HEK293 (cell line): Measurements from ENCODE around the gene UBAP1L.
A peak's percentile ranks its signal among the peaks of the same experiment; 100 is the strongest.

Source experiments
- CTCF ChIA-PET: fragments of 350-600 bp; formaldehyde crosslinking; extraction: SDS; loops from one replicate; lab custom pipeline; 2021; ENCODE audit warnings: antibody characterized with exemption; lab: Yijun Ruan, JAX
- POLR2A ChIA-PET: fragments of 300-600 bp; formaldehyde crosslinking; extraction: SDS; loops from one replicate; lab custom pipeline; 2020; ENCODE audit warnings: antibody characterized with exemption, inconsistent platforms; lab: Yijun Ruan, JAX
- H3K27ac ChIP-seq: fragments of 200-500 bp; sonication (Bioruptor generic); 2 replicates; pipeline ENCODE4 v1.5.1; 2014; ENCODE audit warnings: low read depth, low read length, control low read depth, inconsistent platforms; ENCODE audit errors: extremely low read depth
- H3K36me3 ChIP-seq, 2 experiments: fragments of 200-500 bp in 1 of 2; sonication (Bioruptor generic) in 1 of 2; 1 replicate in 1 of 2; 2 replicates in 1 of 2; pipeline ENCODE4 v1.5.1; 2014 to 2017; ENCODE audit warnings: inconsistent platforms in 2 of 2, low read length in 2 of 2; ENCODE audit not compliant: control insufficient read depth in 2 of 2, insufficient read depth in 1 of 2
- H3K4me1 ChIP-seq: fragments of 200-500 bp; sonication (Bioruptor generic); 2 replicates; pipeline ENCODE4 v1.5.1; 2014; ENCODE audit warnings: mild to moderate bottlenecking, low read length, inconsistent platforms; ENCODE audit not compliant: control insufficient read depth, insufficient read depth
- H3K4me3 ChIP-seq: 2 replicates; pipeline ENCODE4 v1.5.1; 2011; ENCODE audit warnings: low read depth, mild to moderate bottlenecking, control low read depth, low read length, moderate library complexity
- H3K9me3 ChIP-seq: fragments of 200-500 bp; sonication (Bioruptor generic); 2 replicates; pipeline ENCODE4 v1.5.1; 2014; ENCODE audit warnings: low read depth, low read length, inconsistent platforms; ENCODE audit not compliant: control insufficient read depth, insufficient read depth
- FEZF1 ChIP-seq: fragments of 450-650 bp; formaldehyde crosslinking; IDR thresholded peaks from 2 replicates; pipeline ENCODE4 v1.5.1; 2016; ENCODE audit warnings: missing biosample characterization, missing genetic modification characterization
- GLIS2 ChIP-seq: fragments of 450-650 bp; formaldehyde crosslinking; IDR thresholded peaks from 2 replicates; pipeline ENCODE4 v1.5.1; 2016; ENCODE audit warnings: missing biosample characterization, missing genetic modification characterization
- REPIN1 ChIP-seq: fragments of 450-650 bp; formaldehyde crosslinking; IDR thresholded peaks from 2 replicates; pipeline ENCODE4 v1.5.1; 2017; ENCODE audit warnings: missing biosample characterization, missing genetic modification characterization, low read depth
- ZBTB21 ChIP-seq: fragments of 450-650 bp; formaldehyde crosslinking; IDR thresholded peaks from 2 replicates; pipeline ENCODE4 v1.5.1; 2017; ENCODE audit warnings: missing biosample characterization, missing genetic modification characterization
- ZFP69B ChIP-seq: fragments of 450-650 bp; formaldehyde crosslinking; IDR thresholded peaks from 2 replicates; pipeline ENCODE4 v1.5.1; 2016; ENCODE audit warnings: missing biosample characterization, missing genetic modification characterization
- ZNF140 ChIP-seq: fragments of 450-650 bp; formaldehyde crosslinking; IDR thresholded peaks from 2 replicates; pipeline ENCODE4 v1.5.1; 2016; ENCODE audit warnings: missing biosample characterization, missing genetic modification characterization
- ZNF174 ChIP-seq: fragments of 450-650 bp; formaldehyde crosslinking; IDR thresholded peaks from 2 replicates; pipeline ENCODE4 v1.5.0; 2017; ENCODE audit warnings: missing biosample characterization, mild to moderate bottlenecking, missing genetic modification characterization
- ZNF19 ChIP-seq: fragments of 450-650 bp; formaldehyde crosslinking; IDR thresholded peaks from 2 replicates; pipeline ENCODE4; 2016; ENCODE audit warnings: missing biosample characterization, missing genetic modification characterization, low read depth
- ZNF223 ChIP-seq: fragments of 450-650 bp; formaldehyde crosslinking; IDR thresholded peaks from 2 replicates; pipeline ENCODE4 v1.5.1; 2016; ENCODE audit warnings: missing biosample characterization, missing genetic modification characterization
- ZNF292 ChIP-seq: fragments of 450-650 bp; formaldehyde crosslinking; IDR thresholded peaks from 2 replicates; pipeline ENCODE4 v1.5.1; 2016; ENCODE audit warnings: low read depth, missing biosample characterization, missing genetic modification characterization, borderline replicate concordance
- ZNF433 ChIP-seq: fragments of 450-650 bp; formaldehyde crosslinking; IDR thresholded peaks from 2 replicates; pipeline ENCODE4 v1.5.1; 2016; ENCODE audit warnings: missing biosample characterization, missing genetic modification characterization, low read depth
- ZNF707 ChIP-seq: fragments of 450-650 bp; formaldehyde crosslinking; IDR thresholded peaks from 2 replicates; pipeline ENCODE4 v1.5.1; 2016; ENCODE audit warnings: missing biosample characterization, missing genetic modification characterization
- ZNF747 ChIP-seq: fragments of 450-650 bp; formaldehyde crosslinking; IDR thresholded peaks from 2 replicates; pipeline ENCODE4 v1.5.1; 2016; ENCODE audit warnings: missing biosample characterization, missing genetic modification characterization
- ZNF768 ChIP-seq: fragments of 450-650 bp; formaldehyde crosslinking; IDR thresholded peaks from 2 replicates; pipeline ENCODE4 v1.5.1; 2018; ENCODE audit warnings: missing biosample characterization, mild to moderate bottlenecking, missing genetic modification characterization
- ZSCAN23 ChIP-seq: fragments of 450-650 bp; formaldehyde crosslinking; IDR thresholded peaks from 2 replicates; pipeline ENCODE4 v1.5.1; 2016; ENCODE audit warnings: missing biosample characterization, missing genetic modification characterization
- TF ChIP-seq, protein P1 (sequence below): fragments of 450-650 bp; formaldehyde crosslinking; IDR thresholded peaks from 2 replicates; pipeline ENCODE4 v1.5.1; 2017; ENCODE audit warnings: missing biosample characterization, missing genetic modification characterization
- TF ChIP-seq, protein P2 (sequence below): fragments of 450-650 bp; formaldehyde crosslinking; IDR thresholded peaks from 2 replicates; pipeline ENCODE4 v1.5.1; 2016; ENCODE audit warnings: missing biosample characterization, missing genetic modification characterization, borderline replicate concordance
- TF ChIP-seq, protein P3 (sequence below): IDR thresholded peaks from 2 replicates; pipeline ENCODE4 v1.6.1; 2011; ENCODE audit warnings: mild to moderate bottlenecking, low read depth, low read length, borderline replicate concordance
- TF ChIP-seq, protein P4 (sequence below): fragments of 450-650 bp; formaldehyde crosslinking; IDR thresholded peaks from 2 replicates; pipeline ENCODE4 v1.5.1; 2016; ENCODE audit warnings: missing biosample characterization, missing genetic modification characterization, borderline replicate concordance

Gene UBAP1L

DNA sequence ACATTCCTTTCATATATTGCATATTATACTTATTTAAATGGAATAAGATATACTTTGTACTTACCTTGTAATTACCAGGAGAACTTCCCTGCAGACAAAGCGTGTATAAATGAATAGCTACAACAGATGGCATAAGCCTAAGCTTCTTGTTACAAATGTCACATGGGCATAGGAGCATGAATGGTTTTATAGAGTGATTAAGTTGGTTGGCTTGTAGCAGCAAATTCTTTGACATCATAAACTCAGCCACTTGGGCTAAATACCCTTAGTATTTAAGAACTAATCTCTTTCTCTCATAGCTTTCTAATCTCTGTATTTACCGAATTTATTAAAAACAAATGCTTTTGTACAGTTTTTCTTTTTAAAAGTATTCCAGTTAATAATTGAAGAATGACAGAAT is at the start of gene UBAP1L:
UBAP1L (minus strand) TSS at position 115 of the 400 bp plus-strand sequence. CDS start 8,985 bp downstream, outside the sequence.
- ChIA-PET CTCF (interaction anchor here (0.7 to 1.5 kb wide), 3 partner anchors 10 to 60 kb away, joined by 3 to 8 read pairs (median 5); no protein-coding TSS in a partner anchor), POLR2A (interaction anchor here (1.1 to 1.3 kb wide), 2 partner anchors 19 to 70 kb away, joined by 3 read pairs; partner anchors contain the start of gene PDCD7)
- TF ChIP-seq ZNF174 (tag by site-specific recombination) (no peak), FEZF1 (tag by site-specific recombination) (peak; percentile 16; the same call in 1 of the 2 replicates), ZNF747 (tag by site-specific recombination) (no peak)
- H3K36me3 ChIP-seq = peaks cover 15 to 52% of the 10 kb centered on the region in 2 experiments
- no peak within 1 kb of the TSS for H3K4me3 ChIP-seq
- 0 out of 2 replicates have a peak, but pooled peaks cover 2% of the 10 kb centered on the region for H3K4me1 ChIP-seq
- H3K9me3 ChIP-seq = no peaks in the 10 kb centered on the region
- no peak within 1 kb of the TSS for H3K27ac ChIP-seq

DNA sequence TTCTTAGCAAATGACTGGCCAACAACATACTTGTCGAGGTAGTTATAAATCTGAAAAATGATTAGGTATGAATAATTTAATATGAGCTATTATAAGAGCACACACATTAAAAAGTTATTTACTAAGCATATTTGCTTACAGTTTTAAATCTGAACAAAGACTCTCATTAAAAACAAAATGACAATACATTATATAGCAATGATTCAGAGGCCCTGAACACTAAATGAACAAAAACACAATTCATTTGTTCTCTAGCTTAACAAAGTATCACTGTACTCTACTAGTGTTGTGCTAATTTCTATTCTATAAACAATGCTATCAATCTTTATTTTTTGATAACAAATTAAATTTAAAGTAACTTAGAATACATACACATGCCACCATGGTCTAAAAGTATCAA is 49.1 kb upstream of the UBAP1L start:
- peaks cover 16 to 35% of the 10 kb centered on the region in 2 experiments for H3K36me3 ChIP-seq
- no peak overlapping the region for H3K4me3 ChIP-seq
- CTCF ChIA-PET = interaction anchor here (0.9 to 1.1 kb wide), 2 partner anchors 130 to 133 kb away, joined by 3 read pairs; no protein-coding TSS in a partner anchor
- POLR2A ChIA-PET = interaction anchor here (0.5 to 0.6 kb wide), 2 partner anchors 21 to 1010 kb away, joined by 3 to 4 read pairs; partner anchors contain the start of gene CLPX
- no peak overlapping the region for H3K27ac ChIP-seq
- TF ChIP-seq ZFP69B (tag by site-specific recombination) (no peak), ZNF223 (tag by site-specific recombination) (no peak), ZNF433 (tag by site-specific recombination) (no peak), ZNF768 (tag by site-specific recombination) (no peak), ZBTB21 (tag by site-specific recombination) (no peak), ZSCAN23 (no peak), ZNF707 (no peak), FEZF1 (tag by site-specific recombination) (no peak), REPIN1 (tag by site-specific recombination) (no peak), GLIS2 (tag by site-specific recombination) (no peak), ZNF19 (tag by site-specific recombination) (no peak), ZNF292 (tag by site-specific recombination) (no peak)
- TF ChIP-seq, protein P1, sequence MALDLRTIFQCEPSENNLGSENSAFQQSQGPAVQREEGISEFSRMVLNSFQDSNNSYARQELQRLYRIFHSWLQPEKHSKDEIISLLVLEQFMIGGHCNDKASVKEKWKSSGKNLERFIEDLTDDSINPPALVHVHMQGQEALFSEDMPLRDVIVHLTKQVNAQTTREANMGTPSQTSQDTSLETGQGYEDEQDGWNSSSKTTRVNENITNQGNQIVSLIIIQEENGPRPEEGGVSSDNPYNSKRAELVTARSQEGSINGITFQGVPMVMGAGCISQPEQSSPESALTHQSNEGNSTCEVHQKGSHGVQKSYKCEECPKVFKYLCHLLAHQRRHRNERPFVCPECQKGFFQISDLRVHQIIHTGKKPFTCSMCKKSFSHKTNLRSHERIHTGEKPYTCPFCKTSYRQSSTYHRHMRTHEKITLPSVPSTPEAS (tag by site-specific recombination) = no peak
- TF ChIP-seq, protein P2, sequence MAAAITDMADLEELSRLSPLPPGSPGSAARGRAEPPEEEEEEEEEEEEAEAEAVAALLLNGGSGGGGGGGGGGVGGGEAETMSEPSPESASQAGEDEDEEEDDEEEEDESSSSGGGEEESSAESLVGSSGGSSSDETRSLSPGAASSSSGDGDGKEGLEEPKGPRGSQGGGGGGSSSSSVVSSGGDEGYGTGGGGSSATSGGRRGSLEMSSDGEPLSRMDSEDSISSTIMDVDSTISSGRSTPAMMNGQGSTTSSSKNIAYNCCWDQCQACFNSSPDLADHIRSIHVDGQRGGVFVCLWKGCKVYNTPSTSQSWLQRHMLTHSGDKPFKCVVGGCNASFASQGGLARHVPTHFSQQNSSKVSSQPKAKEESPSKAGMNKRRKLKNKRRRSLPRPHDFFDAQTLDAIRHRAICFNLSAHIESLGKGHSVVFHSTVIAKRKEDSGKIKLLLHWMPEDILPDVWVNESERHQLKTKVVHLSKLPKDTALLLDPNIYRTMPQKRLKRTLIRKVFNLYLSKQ (tag by site-specific recombination) = no peak
- H3K9me3 ChIP-seq = no peaks in the 10 kb centered on the region
- no peaks in the 10 kb centered on the region for H3K4me1 ChIP-seq

DNA sequence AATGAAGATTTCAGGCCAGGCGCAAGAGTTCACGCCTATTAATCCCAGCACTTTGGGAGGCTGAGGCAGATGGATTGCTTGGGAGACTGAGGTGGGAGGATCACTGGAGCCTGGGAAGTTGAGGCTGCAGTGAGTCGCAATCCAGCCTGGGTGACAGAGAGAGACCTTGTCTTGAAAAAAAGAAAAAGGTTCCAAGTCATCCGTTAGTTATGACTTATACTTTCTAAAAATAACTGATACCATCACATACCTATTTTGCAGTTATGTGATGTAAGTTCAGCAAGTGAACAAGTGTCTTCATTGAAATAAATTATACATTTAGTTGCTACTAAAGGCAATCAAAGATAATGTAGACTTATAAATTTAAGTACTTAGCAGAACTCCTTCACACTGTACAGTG is 48.0 kb upstream of the UBAP1L start:
- Histone ChIP-seq H3K36me3 (peaks cover 25 to 46% of the 10 kb centered on the region in 2 experiments), H3K27ac (no peak overlapping the region)
- CTCF ChIA-PET = no interaction called here

More for the DNA sequence above, 48.0 kb upstream of the UBAP1L start:
- no peak overlapping the region for H3K4me3 ChIP-seq
- no peak for TF ChIP-seq ZNF140 (tag by site-specific recombination)
- TF ChIP-seq, protein P3, sequence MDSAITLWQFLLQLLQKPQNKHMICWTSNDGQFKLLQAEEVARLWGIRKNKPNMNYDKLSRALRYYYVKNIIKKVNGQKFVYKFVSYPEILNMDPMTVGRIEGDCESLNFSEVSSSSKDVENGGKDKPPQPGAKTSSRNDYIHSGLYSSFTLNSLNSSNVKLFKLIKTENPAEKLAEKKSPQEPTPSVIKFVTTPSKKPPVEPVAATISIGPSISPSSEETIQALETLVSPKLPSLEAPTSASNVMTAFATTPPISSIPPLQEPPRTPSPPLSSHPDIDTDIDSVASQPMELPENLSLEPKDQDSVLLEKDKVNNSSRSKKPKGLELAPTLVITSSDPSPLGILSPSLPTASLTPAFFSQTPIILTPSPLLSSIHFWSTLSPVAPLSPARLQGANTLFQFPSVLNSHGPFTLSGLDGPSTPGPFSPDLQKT = no peak
- TF ChIP-seq, protein P4, sequence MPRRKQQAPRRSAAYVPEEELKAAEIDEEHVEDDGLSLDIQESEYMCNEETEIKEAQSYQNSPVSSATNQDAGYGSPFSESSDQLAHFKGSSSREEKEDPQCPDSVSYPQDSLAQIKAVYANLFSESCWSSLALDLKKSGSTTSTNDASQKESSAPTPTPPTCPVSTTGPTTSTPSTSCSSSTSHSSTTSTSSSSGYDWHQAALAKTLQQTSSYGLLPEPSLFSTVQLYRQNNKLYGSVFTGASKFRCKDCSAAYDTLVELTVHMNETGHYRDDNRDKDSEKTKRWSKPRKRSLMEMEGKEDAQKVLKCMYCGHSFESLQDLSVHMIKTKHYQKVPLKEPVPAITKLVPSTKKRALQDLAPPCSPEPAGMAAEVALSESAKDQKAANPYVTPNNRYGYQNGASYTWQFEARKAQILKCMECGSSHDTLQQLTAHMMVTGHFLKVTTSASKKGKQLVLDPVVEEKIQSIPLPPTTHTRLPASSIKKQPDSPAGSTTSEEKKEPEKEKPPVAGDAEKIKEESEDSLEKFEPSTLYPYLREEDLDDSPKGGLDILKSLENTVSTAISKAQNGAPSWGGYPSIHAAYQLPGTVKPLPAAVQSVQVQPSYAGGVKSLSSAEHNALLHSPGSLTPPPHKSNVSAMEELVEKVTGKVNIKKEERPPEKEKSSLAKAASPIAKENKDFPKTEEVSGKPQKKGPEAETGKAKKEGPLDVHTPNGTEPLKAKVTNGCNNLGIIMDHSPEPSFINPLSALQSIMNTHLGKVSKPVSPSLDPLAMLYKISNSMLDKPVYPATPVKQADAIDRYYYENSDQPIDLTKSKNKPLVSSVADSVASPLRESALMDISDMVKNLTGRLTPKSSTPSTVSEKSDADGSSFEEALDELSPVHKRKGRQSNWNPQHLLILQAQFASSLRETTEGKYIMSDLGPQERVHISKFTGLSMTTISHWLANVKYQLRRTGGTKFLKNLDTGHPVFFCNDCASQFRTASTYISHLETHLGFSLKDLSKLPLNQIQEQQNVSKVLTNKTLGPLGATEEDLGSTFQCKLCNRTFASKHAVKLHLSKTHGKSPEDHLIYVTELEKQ (tag by site-specific recombination) = no peak
- POLR2A ChIA-PET = no interaction called here
- H3K9me3 ChIP-seq = no peaks in the 10 kb centered on the region
- H3K4me1 ChIP-seq = no peaks in the 10 kb centered on the region
